Measurements from ENCODE around the gene CA10.

The CA10 gene

GRCh38 chr17:51805185-51805584 lies 353.3 kb downstream of the CA10 start:
- Histone ChIP-seq H4K20me1 (ENCODE audit: low read depth, low read length) (no peaks in the 10 kb centered on the region), H3K27me3 (ENCODE audit: low read length) (no peaks in the 10 kb centered on the region), H3K9ac (ENCODE audit: low read length) (no peak overlapping the region), H3K9me2 (replicated peaks; ENCODE audit: insufficient read depth, low read length) (no peaks in the 10 kb centered on the region), H3K79me2 (ENCODE audit: insufficient read depth, low read length) (no peaks in the 10 kb centered on the region), H3K27ac (ENCODE audit: low read depth, low read length) (no peak overlapping the region), H3F3A (ENCODE audit: insufficient read depth) (no peaks in the 10 kb centered on the region), H2AFZ (ENCODE audit: low read depth, low read length, severe bottlenecking) (no peak overlapping the region), H3K4me3 (ENCODE audit: insufficient read depth, low read length, poor library complexity, severe bottlenecking) (no peak overlapping the region), H3K36me3 (ENCODE audit: low read length) (no peaks in the 10 kb centered on the region), H3K9me3 (ENCODE audit: insufficient read depth, low read length) (no peaks in the 10 kb centered on the region), H3K4me2 (ENCODE audit: low read depth, low read length, poor library complexity, severe bottlenecking) (no peak overlapping the region)
- no peak for TF ChIP-seq EZH2phosphoT487 (conservative IDR thresholded peaks at IDR 0.05; ENCODE audit: low read length)
- TF ChIP-seq CTCF (IDR thresholded peaks at IDR 0.05; ENCODE audit: insufficient read depth, low read length, poor library complexity, severe bottlenecking), result no peak

GRCh38 chr17:51803161-51803560 lies 355.4 kb downstream of the CA10 start:
- Histone ChIP-seq H3K36me3 (ENCODE audit: low read length) (no peaks in the 10 kb centered on the region), H4K20me1 (ENCODE audit: low read depth, low read length) (no peaks in the 10 kb centered on the region), H3K27me3 (ENCODE audit: low read length) (no peaks in the 10 kb centered on the region), H3K9ac (ENCODE audit: low read length) (no peak overlapping the region), H3K9me2 (replicated peaks; ENCODE audit: insufficient read depth, low read length) (no peaks in the 10 kb centered on the region), H3K4me2 (ENCODE audit: low read depth, low read length, poor library complexity, severe bottlenecking) (no peak overlapping the region), H3F3A (ENCODE audit: insufficient read depth) (no peaks in the 10 kb centered on the region), H3K9me3 (ENCODE audit: insufficient read depth, low read length) (no peaks in the 10 kb centered on the region), H3K79me2 (ENCODE audit: insufficient read depth, low read length) (no peaks in the 10 kb centered on the region), H3K27ac (ENCODE audit: low read depth, low read length) (no peak overlapping the region), H2AFZ (ENCODE audit: low read depth, low read length, severe bottlenecking) (no peak overlapping the region), H3K4me3 (ENCODE audit: insufficient read depth, low read length, poor library complexity, severe bottlenecking) (no peak overlapping the region)
- no peak for TF ChIP-seq CTCF (IDR thresholded peaks at IDR 0.05; ENCODE audit: insufficient read depth, low read length, poor library complexity, severe bottlenecking)
- no peak for TF ChIP-seq EZH2phosphoT487 (conservative IDR thresholded peaks at IDR 0.05; ENCODE audit: low read length)

- H3K36me3 ChIP-seq (ENCODE audit: low read length), result no peaks in the 10 kb centered on the region
- no peak for TF ChIP-seq CTCF (IDR thresholded peaks at IDR 0.05; ENCODE audit: insufficient read depth, low read length, poor library complexity, severe bottlenecking)
- no peak for TF ChIP-seq EZH2phosphoT487 (conservative IDR thresholded peaks at IDR 0.05; ENCODE audit: low read length)
Observed at GRCh38 chr17:51802544-51802943, 356.0 kb downstream of the CA10 start.

More at GRCh38 chr17:51802544-51802943, 356.0 kb downstream of the CA10 start:
- no peak overlapping the region for H2AFZ ChIP-seq (ENCODE audit: low read depth, low read length, severe bottlenecking)
- H3K9me3 ChIP-seq (ENCODE audit: insufficient read depth, low read length), result no peaks in the 10 kb centered on the region
- no peaks in the 10 kb centered on the region for H3F3A ChIP-seq (ENCODE audit: insufficient read depth)
- no peaks in the 10 kb centered on the region for H3K27me3 ChIP-seq (ENCODE audit: low read length)
- no peaks in the 10 kb centered on the region for H3K9me2 ChIP-seq (replicated peaks; ENCODE audit: insufficient read depth, low read length)
- no peak overlapping the region for H3K9ac ChIP-seq (ENCODE audit: low read length)
- no peaks in the 10 kb centered on the region for H4K20me1 ChIP-seq (ENCODE audit: low read depth, low read length)
- H3K79me2 ChIP-seq (ENCODE audit: insufficient read depth, low read length), result no peaks in the 10 kb centered on the region
- no peak overlapping the region for H3K4me3 ChIP-seq (ENCODE audit: insufficient read depth, low read length, poor library complexity, severe bottlenecking)
- H3K4me2 ChIP-seq (ENCODE audit: low read depth, low read length, poor library complexity, severe bottlenecking), result no peak overlapping the region
- no peak overlapping the region for H3K27ac ChIP-seq (ENCODE audit: low read depth, low read length)

All from SU-DHL-6 (cell line).